ENCODE measurements around the gene SPON2. TPM values are rescaled to one million over a fixed set of nuclear protein-coding genes. Genes with fewer than 3 reads are reported as not detected.

The SPON2 gene
- total RNA-seq, 2 donors from 2014 or later: 15.2 to 18.4 TPM

GRCh38 chr4:1170156-1170975 is 2.0 kb downstream of the SPON2 start:
- no peak overlapping the region for H3K4me3 ChIP-seq

GRCh38 chr4:1169691-1170096 is 2.7 kb downstream of the SPON2 start:
- H3K9me3 ChIP-seq: no peaks in the 10 kb centered on the region
- DNase-seq (ENCODE audit: low spot score) (no peak), ATAC-seq (ENCODE audit: insufficient number of reproducible peaks, low FRiP score, low read depth) (no peak)
- no peak for TF ChIP-seq CTCF (IDR thresholded peaks at IDR 0.05)
- no peak overlapping the region for H3K4me3 ChIP-seq
- peaks cover 7 to 23% of the 10 kb centered on the region in 2 donors for H3K4me1 ChIP-seq (ENCODE audit: control insufficient read depth in 1 of 2, low read depth in 2 of 2)
- no peak overlapping the region for H3K27ac ChIP-seq
- H3K36me3 ChIP-seq: no peaks in the 10 kb centered on the region
- peaks cover 13% of the 10 kb centered on the region for H3K27me3 ChIP-seq (replicated peaks; ENCODE audit: insufficient read depth)

More at GRCh38 chr4:1170156-1170975, 2.0 kb downstream of the SPON2 start:
- ATAC-seq (ENCODE audit: insufficient number of reproducible peaks, low FRiP score, low read depth) (no peak), DNase-seq (ENCODE audit: low spot score) (no peak)
- H3K27me3 ChIP-seq (replicated peaks; ENCODE audit: insufficient read depth): peaks cover 13% of the 10 kb centered on the region
- H3K4me1 ChIP-seq (ENCODE audit: control insufficient read depth in 1 of 2, low read depth in 2 of 2): peaks cover 7 to 23% of the 10 kb centered on the region in 2 donors
- no peak for TF ChIP-seq CTCF (IDR thresholded peaks at IDR 0.05)
- H3K27ac ChIP-seq: no peak overlapping the region
- H3K9me3 ChIP-seq: no peaks in the 10 kb centered on the region
- no peaks in the 10 kb centered on the region for H3K36me3 ChIP-seq

GRCh38 chr4:1169171-1169671 is 3.2 kb downstream of the SPON2 start:
- peaks cover 7 to 23% of the 10 kb centered on the region in 2 donors for H3K4me1 ChIP-seq (ENCODE audit: control insufficient read depth in 1 of 2, low read depth in 2 of 2)

GRCh38 chr4:1168191-1169101 is 3.9 kb downstream of the SPON2 start:
- DNase-seq (ENCODE audit: low spot score) (no peak), ATAC-seq (ENCODE audit: insufficient number of reproducible peaks, low FRiP score, low read depth) (no peak)
- peaks cover 13% of the 10 kb centered on the region for H3K27me3 ChIP-seq (replicated peaks; ENCODE audit: insufficient read depth)
- H3K27ac ChIP-seq: no peak overlapping the region
- no peaks in the 10 kb centered on the region for H3K36me3 ChIP-seq
- no peaks in the 10 kb centered on the region for H3K9me3 ChIP-seq
- TF ChIP-seq CTCF (IDR thresholded peaks at IDR 0.05): no peak
- H3K4me3 ChIP-seq: no peak overlapping the region
- peaks cover 7 to 23% of the 10 kb centered on the region in 2 donors for H3K4me1 ChIP-seq (ENCODE audit: control insufficient read depth in 1 of 2, low read depth in 2 of 2)

More at GRCh38 chr4:1169171-1169671, 3.2 kb downstream of the SPON2 start:
- Histone ChIP-seq H3K9me3 (no peaks in the 10 kb centered on the region), H3K4me3 (no peak overlapping the region), H3K27me3 (replicated peaks; ENCODE audit: insufficient read depth) (peaks cover 13% of the 10 kb centered on the region), H3K27ac (no peak overlapping the region), H3K36me3 (no peaks in the 10 kb centered on the region)
- no peak for TF ChIP-seq CTCF (IDR thresholded peaks at IDR 0.05)
- ATAC-seq (ENCODE audit: insufficient number of reproducible peaks, low FRiP score, low read depth): no peak
- DNase-seq (ENCODE audit: low spot score): no peak

Data from thoracic aorta (tissue), 2 donors.